H1 (cell line): ENCODE measurements around the gene SGK2. TPM values are rescaled to one million over a fixed set of nuclear protein-coding genes. Genes with fewer than 3 reads are reported as not detected.

Experiments
- CTCF ChIA-PET: fragments of 300-600 bp; sonication (Branson Sonifier 250); formaldehyde crosslinking; loops from one replicate; lab custom pipeline; 2021; ENCODE audit not compliant: partially characterized antibody; lab: Charles Lee
- POLR2A ChIA-PET: fragments of 300-600 bp; sonication (Branson Sonifier 250); formaldehyde crosslinking; loops from one replicate; lab custom pipeline; 2021; ENCODE audit warnings: inconsistent platforms; ENCODE audit not compliant: partially characterized antibody; lab: Charles Lee
- DNase-seq, 2 experiments: peaks; one replicate each; pipeline versions ENCODE4 v3.0.0 to v3.0.0-alpha.2; 2010 to 2022; ENCODE audit warnings: low spot score in 2 of 2, low read depth in 1 of 2, mixed read lengths in 1 of 2
- FAIRE-seq: peaks from 2 replicates; lab custom pipeline; 2011; peaks lifted over from hg19 to GRCh38; lab: Jason Lieb, UNC
- H2AFZ ChIP-seq: 2 replicates; pipeline ENCODE4 v1.8.1; 2012; ENCODE audit warnings: low read length, inconsistent platforms
- H2AK5ac ChIP-seq: 2 replicates; pipeline ENCODE4 v1.6.1; 2013; ENCODE audit warnings: low read depth, low read length
- H2BK120ac ChIP-seq: replicated peaks from 2 replicates; pipeline ENCODE3; 2013; ENCODE audit warnings: low read depth, low read length, inconsistent platforms
- H2BK12ac ChIP-seq: 2 replicates; pipeline ENCODE4 v1.6.1; 2013; ENCODE audit warnings: low read depth, low read length
- H2BK15ac ChIP-seq: 2 replicates; pipeline ENCODE4 v1.6.1; 2013; ENCODE audit warnings: low read length
- H2BK20ac ChIP-seq: 2 replicates; pipeline ENCODE4 v1.6.1; 2013; ENCODE audit warnings: low read length
- H2BK5ac ChIP-seq: 2 replicates; pipeline ENCODE4 v1.6.1; 2013; ENCODE audit warnings: low read depth, low read length
- H3K14ac ChIP-seq: 2 replicates; pipeline ENCODE4 v1.6.1; 2013; ENCODE audit warnings: inconsistent platforms; ENCODE audit not compliant: insufficient read length
- H3K18ac ChIP-seq: 2 replicates; pipeline ENCODE4 v1.6.1; 2013; ENCODE audit warnings: low read length; ENCODE audit errors: extremely low read depth
- H3K23ac ChIP-seq: 2 replicates; pipeline ENCODE4 v1.6.1; 2013; ENCODE audit warnings: inconsistent platforms; ENCODE audit not compliant: insufficient read length
- H3K23me2 ChIP-seq: 2 replicates; pipeline ENCODE4 v1.6.1; 2013; ENCODE audit warnings: low read depth, low read length
- H3K27ac ChIP-seq: 2 replicates; pipeline ENCODE4 v1.6.1; 2011; ENCODE audit warnings: low read depth, low read length, inconsistent platforms
- H3K27me3 ChIP-seq, 4 experiments: replicated peaks in 1 of 4; 1 replicate in 1 of 4; 2 replicates in 3 of 4; pipeline versions ENCODE4 v1.6.1 to v1.8.1; 2011 to 2013; ENCODE audit warnings: low read length in 3 of 4, mild to moderate bottlenecking in 3 of 4, inconsistent platforms in 2 of 4, mixed read lengths in 2 of 4, moderate library complexity in 1 of 4; ENCODE audit not compliant: control insufficient read depth in 3 of 4, insufficient read depth in 3 of 4; ENCODE audit errors: extremely low read depth in 1 of 4
- H3K36me3 ChIP-seq, 4 experiments: 2 replicates each; pipeline versions ENCODE4 v1.6.1 to v1.8.1; 2011 to 2013; ENCODE audit warnings: mild to moderate bottlenecking in 4 of 4, low read length in 3 of 4, moderate library complexity in 2 of 4, control low read depth in 1 of 4, inconsistent platforms in 1 of 4; ENCODE audit not compliant: insufficient read depth in 4 of 4, control insufficient read depth in 2 of 4
- H3K4ac ChIP-seq: replicated peaks from 2 replicates; pipeline ENCODE3; 2013; ENCODE audit warnings: low read length, low read depth, mixed read lengths, inconsistent platforms; ENCODE audit not compliant: insufficient read length
- H3K4me1 ChIP-seq, 4 experiments: replicated peaks in 1 of 4; 1 replicate in 1 of 4; 2 replicates in 3 of 4; pipeline versions ENCODE4 v1.6.1 to v1.8.1; 2011 to 2013; ENCODE audit warnings: low read length in 3 of 4, inconsistent platforms in 2 of 4, mixed read lengths in 1 of 4; ENCODE audit not compliant: insufficient read depth in 4 of 4, control insufficient read depth in 3 of 4
- H3K4me2 ChIP-seq, 2 experiments: 2 replicates each; pipeline versions ENCODE4 v1.6.1 to v1.8.1; 2011 to 2013; ENCODE audit warnings: low read depth in 2 of 2, low read length in 2 of 2, control low read depth in 1 of 2, inconsistent platforms in 1 of 2, mild to moderate bottlenecking in 1 of 2; ENCODE audit not compliant: insufficient read depth in 1 of 2
- H3K4me3 ChIP-seq, 4 experiments: fragments of 200-600, 300-600 bp in 1 of 4; sonication (generic), shearing (Covaris generic), sonication (Bioruptor Twin) in 1 of 4; 2 replicates each; pipeline versions ENCODE4 v1.5.1 to v1.8.1; 2011 to 2016; ENCODE audit warnings: low read length in 4 of 4, low read depth in 3 of 4, control low read depth in 2 of 4, inconsistent platforms in 2 of 4, mild to moderate bottlenecking in 2 of 4, mixed read lengths in 1 of 4, moderate library complexity in 1 of 4; ENCODE audit not compliant: insufficient read depth in 2 of 4; ENCODE audit errors: extremely low read depth in 1 of 4
- H3K56ac ChIP-seq: replicated peaks from 2 replicates; pipeline ENCODE3; 2013; ENCODE audit warnings: low read depth, mild to moderate bottlenecking, mixed read lengths, low read length, inconsistent platforms; ENCODE audit not compliant: insufficient read length
- H3K79me1 ChIP-seq: 2 replicates; pipeline ENCODE4 v1.6.1; 2013; ENCODE audit warnings: low read depth, low read length, control low read depth
- H3K79me2 ChIP-seq, 2 experiments: 2 replicates each; pipeline versions ENCODE4 v1.6.1 to v1.8.1; 2012 to 2013; ENCODE audit warnings: low read length in 2 of 2, mild to moderate bottlenecking in 2 of 2, inconsistent platforms in 1 of 2; ENCODE audit not compliant: insufficient read depth in 2 of 2, control insufficient read depth in 1 of 2
- H3K9ac ChIP-seq, 4 experiments: replicated peaks in 1 of 4; 1 replicate in 1 of 4; 2 replicates in 3 of 4; pipeline versions ENCODE4 v1.6.1 to v1.8.1; 2011 to 2013; ENCODE audit warnings: low read depth in 3 of 4, low read length in 3 of 4, control low read depth in 2 of 4, mild to moderate bottlenecking in 2 of 4, moderate library complexity in 2 of 4, inconsistent platforms in 1 of 4; ENCODE audit errors: extremely low read depth in 1 of 4
- H3K9me3 ChIP-seq, 2 experiments: 2 replicates each; pipeline versions ENCODE4 v1.6.1 to v1.8.1; 2012 to 2013; ENCODE audit warnings: mild to moderate bottlenecking in 2 of 2, moderate library complexity in 2 of 2, control low read depth in 1 of 2, inconsistent platforms in 1 of 2, low read depth in 1 of 2, low read length in 1 of 2, mixed read lengths in 1 of 2; ENCODE audit not compliant: insufficient read depth in 2 of 2
- H4K20me1 ChIP-seq, 2 experiments: replicated peaks in 1 of 2; 2 replicates each; pipeline versions ENCODE3 to v1.8.1; 2011 to 2013; ENCODE audit warnings: inconsistent platforms in 2 of 2, low read length in 2 of 2, mild to moderate bottlenecking in 1 of 2; ENCODE audit not compliant: insufficient read depth in 2 of 2, control insufficient read depth in 1 of 2
- H4K5ac ChIP-seq: 2 replicates; pipeline ENCODE4 v1.6.1; 2013; ENCODE audit warnings: low read length, low read depth, mixed read lengths, inconsistent platforms; ENCODE audit not compliant: insufficient read length
- H4K8ac ChIP-seq: 2 replicates; pipeline ENCODE4 v1.8.0; 2013; ENCODE audit warnings: mild to moderate bottlenecking, moderate library complexity, low read length, inconsistent platforms; ENCODE audit not compliant: insufficient read depth; ENCODE audit errors: extremely low read depth
- H4K91ac ChIP-seq: replicated peaks from 2 replicates; pipeline ENCODE3; 2013; ENCODE audit warnings: low read length, mixed read lengths, inconsistent platforms; ENCODE audit not compliant: insufficient read length
- ATF3 ChIP-seq: IDR thresholded peaks from 2 replicates; pipeline ENCODE4 v1.6.1; 2011; ENCODE audit warnings: low read depth, mild to moderate bottlenecking, low read length; ENCODE audit not compliant: insufficient read depth
- BACH1 ChIP-seq: IDR thresholded peaks from 2 replicates; pipeline ENCODE4 v1.6.1; 2012; ENCODE audit warnings: low read length, improper control_type of control experiment
- KDM4A ChIP-seq: IDR thresholded peaks from one replicate; pipeline ENCODE4 v1.7.1; 2012; ENCODE audit warnings: low read depth, mild to moderate bottlenecking, moderate library complexity, low read length, inconsistent platforms; ENCODE audit not compliant: severe bottlenecking
- NANOG ChIP-seq: IDR thresholded peaks from 2 replicates; pipeline ENCODE4 v1.6.1; 2011; ENCODE audit warnings: low read length, low read depth, mild to moderate bottlenecking, inconsistent platforms; ENCODE audit not compliant: insufficient read depth, poor library complexity, severe bottlenecking
- RAD21 ChIP-seq, 2 experiments: IDR thresholded peaks in 1 of 2; conservative IDR thresholded peaks in 1 of 2; 2 replicates each; pipeline ENCODE4 v1.6.1; 2011; ENCODE audit warnings: low read depth in 2 of 2, low read length in 2 of 2, improper control_type of control experiment in 1 of 2, inconsistent platforms in 1 of 2, mild to moderate bottlenecking in 1 of 2, moderate library complexity in 1 of 2
- SAP30 ChIP-seq: fragments of 300-600 bp; sonication (generic); IDR thresholded peaks from 2 replicates; pipeline ENCODE4 v1.7.1; 2012; ENCODE audit warnings: low read length, moderate library complexity, mild to moderate bottlenecking, inconsistent platforms; ENCODE audit not compliant: insufficient read depth, insufficient replicate concordance
- SIX5 ChIP-seq: IDR thresholded peaks from 2 replicates; pipeline ENCODE4 v1.6.1; 2011; ENCODE audit warnings: mild to moderate bottlenecking, low read depth, low read length
- SRF ChIP-seq: IDR thresholded peaks from 2 replicates; pipeline ENCODE4 v1.6.1; 2011; ENCODE audit warnings: mild to moderate bottlenecking, low read depth, low read length, moderate library complexity
- TAF1 ChIP-seq: IDR thresholded peaks from 2 replicates; pipeline ENCODE4 v1.6.1; 2011; ENCODE audit warnings: mild to moderate bottlenecking, low read depth, low read length
- USF2 ChIP-seq: IDR thresholded peaks from 2 replicates; pipeline ENCODE4 v1.6.1; 2011; ENCODE audit warnings: low read length, improper control_type of control experiment
- YY1 ChIP-seq: IDR thresholded peaks from 2 replicates; pipeline ENCODE4 v1.6.1; 2011; ENCODE audit warnings: low read depth, mild to moderate bottlenecking, low read length
- WGBS, 2 experiments: shearing (Covaris generic) in 1 of 2; methylation state at CpG; one replicate each; pipeline versions ENCODE4 v1.1.6 to v1.1.7; 2013 to 2015; ENCODE audit warnings: low lambda C conversion rate in 2 of 2, mixed read lengths in 2 of 2, inconsistent platforms in 1 of 2, low coverage in 1 of 2, missing lambda C conversion rate in 1 of 2; ENCODE audit not compliant: insufficient replicate concordance in 2 of 2, insufficient coverage in 1 of 2, insufficient read length in 1 of 2; ENCODE audit errors: extremely low coverage in 1 of 2, missing lambda C conversion rate in 1 of 2; 5-methylcytosine and 5-hydroxymethylcytosine counted together
- polyA plus RNA-seq, 7 experiments: library from polyadenylated mRNA; depleted of rRNA in 3 of 7; stranded (reverse) in 5 of 7; unstranded in 2 of 7; fragments of >200 nt in 5 of 7; fragments of 200-250 nt in 2 of 7; gene quantifications; 1 replicate in 5 of 7; 2 replicates in 1 of 7; 4 replicates in 1 of 7; pipeline versions ENCODE4 v1.2.1 to v1.2.3, GENCODE V29; 2011 to 2013; ENCODE audit warnings: missing spikeins in 2 of 7, mixed read lengths in 2 of 7
- total RNA-seq: library from RNA; stranded (reverse); fragmentation: NEBNext Ultra II Directional; extraction: Animal tissue kit (Norgen Biotek cat#: 25700); gene quantifications from 2 replicates; pipeline ENCODE4 v1.2.1, GENCODE V29; 2021

SGK2 gene
- total and polyA plus RNA-seq, 2 of the 8 experiments (the other 6 are each of a cell fraction or from before 2014, with no cell fraction given): 0.21 TPM; not detected in 1

GRCh38 chr20:43554369-43554768 is 4.5 kb upstream of the SGK2 start:
- Histone ChIP-seq H3K9ac (no peak overlapping the region), H3K23ac (no peak overlapping the region), H2AK5ac (no peak overlapping the region), H4K20me1 (no peaks in the 10 kb centered on the region), H2BK20ac (no peak overlapping the region), H4K8ac (no peak overlapping the region), H2AFZ (no peak overlapping the region), H3K14ac (no peak overlapping the region), H2BK5ac (no peak overlapping the region), H3K27me3 (no peaks in the 10 kb centered on the region), H3K23me2 (peaks cover 2% of the 10 kb centered on the region; the same call in 1 of the 2 replicates), H4K5ac (no peak overlapping the region), H3K4ac (no peak overlapping the region), H3K4me2 (no peak overlapping the region), H2BK120ac (no peak overlapping the region), H3K36me3 (no peaks in the 10 kb centered on the region), H3K4me3 (no peak overlapping the region), H3K79me2 (no peaks in the 10 kb centered on the region), H2BK15ac (no peak overlapping the region), H3K4me1 (no peaks in the 10 kb centered on the region), H3K79me1 (no peaks in the 10 kb centered on the region), H3K18ac (no peak overlapping the region), H3K56ac (no peak overlapping the region), H4K91ac (no peak overlapping the region), H3K9me3 (no peaks in the 10 kb centered on the region), H2BK12ac (no peak overlapping the region), H3K27ac (no peak overlapping the region)
- no peak for DNase-seq
- ChIA-PET CTCF (no interaction called here), POLR2A (no interaction called here)
- FAIRE-seq: no peak
- TF ChIP-seq YY1 (no peak), SAP30 (no peak), TAF1 (no peak), SRF (no peak), KDM4A (no peak), BACH1 (no peak), ATF3 (no peak), SIX5 (no peak), NANOG (no peak), USF2 (no peak), RAD21 (IDR thresholded peaks at IDR 0.05 in 1 of 2, conservative IDR thresholded peaks at IDR 0.05 in 1 of 2; ENCODE audit: low read depth in 2 of 2, low read length in 2 of 2) (no peak)
- WGBS, 2 experiments: 87% methylated on average over 3 of the region's 3 CpGs; no CpG with 5 or more reads in 1 of the 2 experiments
